Esophagus muscularis mucosa (tissue), 3 donors: ENCODE data around the gene SPON1.

ENCODE experiments used
- POLR2A ChIP-seq: fragments of 450-650 bp; IDR thresholded peaks from one replicate; pipeline ENCODE4 v1.6.1; 2017; ENCODE audit warnings: antibody characterized with exemption, moderate library complexity, mild to moderate bottlenecking, low read depth
- POLR2AphosphoS5 ChIP-seq, 2 donors: sonication (generic); formaldehyde crosslinking; IDR thresholded peaks; one replicate each; pipeline ENCODE4 v1.6.1; 2017; ENCODE audit warnings: antibody characterized with exemption in 2 of 2
- TF ChIP-seq, protein P1 (sequence below), 3 experiments: fragments of 200-600 bp in 2 of 3; fragments of 450-650 bp in 1 of 3; sonication (generic) in 2 of 3; IDR thresholded peaks; one replicate each; pipeline ENCODE4 v1.5.1; 2017 to 2019; ENCODE audit warnings: antibody characterized with exemption in 3 of 3, mild to moderate bottlenecking in 2 of 3, moderate library complexity in 1 of 3

DNA sequence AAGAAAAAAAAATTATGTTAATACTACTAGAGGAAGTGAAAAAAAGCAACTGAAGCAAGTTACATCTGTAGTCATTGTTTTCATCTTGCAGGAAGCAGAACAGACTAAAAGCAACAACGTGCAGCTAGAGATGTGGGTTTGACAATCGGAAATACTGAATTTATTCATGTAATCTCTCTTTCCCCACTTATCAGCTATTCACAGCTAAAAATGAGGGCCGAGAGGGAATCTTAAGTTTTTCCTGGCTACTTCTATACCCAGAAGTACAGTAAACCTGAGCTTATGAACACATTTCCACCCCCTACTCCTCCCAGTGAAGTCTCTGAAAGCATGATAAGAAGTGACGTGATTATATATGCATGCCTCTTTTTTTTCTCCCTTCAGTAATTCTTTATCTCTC, 116.5 kb downstream of the SPON1 start:
- TF ChIP-seq, protein P1, sequence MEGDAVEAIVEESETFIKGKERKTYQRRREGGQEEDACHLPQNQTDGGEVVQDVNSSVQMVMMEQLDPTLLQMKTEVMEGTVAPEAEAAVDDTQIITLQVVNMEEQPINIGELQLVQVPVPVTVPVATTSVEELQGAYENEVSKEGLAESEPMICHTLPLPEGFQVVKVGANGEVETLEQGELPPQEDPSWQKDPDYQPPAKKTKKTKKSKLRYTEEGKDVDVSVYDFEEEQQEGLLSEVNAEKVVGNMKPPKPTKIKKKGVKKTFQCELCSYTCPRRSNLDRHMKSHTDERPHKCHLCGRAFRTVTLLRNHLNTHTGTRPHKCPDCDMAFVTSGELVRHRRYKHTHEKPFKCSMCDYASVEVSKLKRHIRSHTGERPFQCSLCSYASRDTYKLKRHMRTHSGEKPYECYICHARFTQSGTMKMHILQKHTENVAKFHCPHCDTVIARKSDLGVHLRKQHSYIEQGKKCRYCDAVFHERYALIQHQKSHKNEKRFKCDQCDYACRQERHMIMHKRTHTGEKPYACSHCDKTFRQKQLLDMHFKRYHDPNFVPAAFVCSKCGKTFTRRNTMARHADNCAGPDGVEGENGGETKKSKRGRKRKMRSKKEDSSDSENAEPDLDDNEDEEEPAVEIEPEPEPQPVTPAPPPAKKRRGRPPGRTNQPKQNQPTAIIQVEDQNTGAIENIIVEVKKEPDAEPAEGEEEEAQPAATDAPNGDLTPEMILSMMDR (IDR thresholded peaks at IDR 0.05) = no peak
- TF ChIP-seq POLR2A (no peak), POLR2AphosphoS5 (IDR thresholded peaks at IDR 0.05) (no peak)
